Stimulated activated CD8-positive, alpha-beta memory T cell treated with anti-CD3 and anti-CD28 coated beads, Interleukin-12 subunit alpha, Interleukin-12 subunit beta, amount 100 ng/mL, for 4 hours (primary cell): ENCODE data around the gene FRMD4B.

ENCODE experiments used
- DNase-seq: peaks from one replicate; pipeline ENCODE4 v3.0.0-alpha.2; 2020; ENCODE audit warnings: low read depth

The FRMD4B gene

DNA sequence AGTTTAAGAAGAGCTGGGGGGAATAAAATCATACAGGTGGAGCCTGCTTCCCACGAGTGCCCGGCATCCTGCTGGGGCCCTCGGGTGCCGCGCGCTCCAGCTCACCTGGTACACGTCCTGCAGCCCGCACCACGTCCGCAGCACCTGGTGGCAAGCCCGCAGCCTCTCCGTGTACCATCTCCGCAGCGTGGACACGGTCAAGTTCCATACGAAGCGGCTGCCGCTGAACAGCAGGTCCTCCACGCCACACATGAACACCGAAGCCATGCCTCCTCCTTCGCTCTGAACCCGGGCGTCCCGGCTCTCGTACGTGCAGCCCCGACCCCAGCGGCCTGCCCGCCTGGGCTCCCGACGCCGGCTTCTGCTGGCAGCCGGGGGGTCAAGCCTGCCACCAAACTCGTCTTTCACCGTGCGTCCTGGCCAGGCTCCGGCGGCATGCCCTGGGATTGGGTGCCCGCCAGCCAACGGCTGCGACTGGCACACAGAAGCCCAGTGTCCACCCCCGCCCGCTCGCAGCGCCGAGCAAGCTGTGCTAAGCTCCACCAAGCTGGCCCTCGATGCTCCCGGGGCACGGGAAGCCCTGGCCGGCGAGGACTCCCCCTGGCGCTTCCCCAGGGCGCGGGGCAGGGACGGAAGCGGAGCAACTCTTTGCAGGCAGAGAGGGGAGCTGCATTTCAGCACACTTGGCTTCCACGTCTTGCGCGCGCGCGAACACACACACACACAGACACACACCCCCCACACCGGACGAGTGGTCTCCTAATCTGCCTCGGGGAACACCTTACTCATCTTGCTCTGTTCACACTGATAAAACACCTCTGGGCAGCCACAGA, at the start of gene FRMD4B:
Gene FRMD4B, minus strand, starts transcription at position 366 of the 833 bp plus-strand sequence. Its CDS starts 99 bp downstream, at position 267.
- DNase-seq: no peak

DNA sequence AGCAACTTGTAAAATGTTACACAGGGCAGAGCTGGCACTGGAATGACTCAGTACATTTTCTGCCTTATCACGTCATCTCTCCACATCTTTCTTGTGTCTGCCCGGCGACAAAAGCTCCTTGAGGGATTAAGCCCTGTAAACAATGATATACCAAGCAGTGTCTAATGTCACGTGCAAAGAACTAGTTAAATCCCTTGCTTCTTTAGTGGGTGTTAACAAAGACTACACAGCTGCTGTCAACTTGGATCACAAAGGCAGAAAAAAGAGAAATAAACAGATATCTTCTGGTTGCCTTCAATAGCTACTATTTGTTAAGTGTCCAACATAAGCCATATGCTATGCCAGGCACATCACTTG, 48.1 kb upstream of the FRMD4B start:
- no peak for DNase-seq

DNA sequence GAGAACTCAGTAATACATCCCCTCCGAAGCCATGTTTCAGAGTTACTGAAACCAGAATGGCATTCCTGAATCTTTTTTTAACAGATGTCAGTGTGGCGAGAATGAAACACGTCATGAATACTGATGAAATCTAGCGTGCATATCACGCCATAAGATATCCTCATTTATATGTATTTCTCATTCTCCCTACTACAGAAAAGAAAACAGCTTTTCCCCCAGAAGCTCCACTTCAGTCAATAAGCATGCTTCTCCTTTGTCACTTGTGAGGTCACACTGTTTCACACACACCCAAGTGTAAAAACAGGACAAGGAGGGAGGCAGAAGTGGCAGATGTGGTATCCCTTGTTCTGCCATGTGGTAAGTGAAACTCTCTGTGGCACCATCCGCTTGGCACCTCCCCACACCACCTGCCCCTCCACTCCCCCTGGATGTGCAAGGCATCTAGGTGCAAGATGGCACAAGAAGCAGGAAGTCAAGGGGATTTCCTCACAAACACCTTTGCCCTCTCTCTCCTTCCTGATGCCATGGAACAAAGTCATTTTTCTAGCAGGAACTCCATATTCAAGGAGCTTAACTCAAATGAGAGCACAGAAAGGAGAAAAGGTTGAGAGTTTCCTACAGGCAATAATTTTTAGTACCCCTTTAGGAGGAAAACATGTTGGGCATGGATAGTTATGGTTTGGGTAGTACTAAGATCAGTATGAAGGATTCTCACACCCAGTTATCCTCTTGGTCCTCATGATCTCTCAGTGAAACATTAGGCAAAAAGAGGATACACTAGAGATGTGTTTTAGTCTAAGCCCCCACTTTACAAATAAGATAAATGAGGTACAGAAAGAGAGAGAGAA, 47.5 kb upstream of the FRMD4B start:
- no peak for DNase-seq

DNA sequence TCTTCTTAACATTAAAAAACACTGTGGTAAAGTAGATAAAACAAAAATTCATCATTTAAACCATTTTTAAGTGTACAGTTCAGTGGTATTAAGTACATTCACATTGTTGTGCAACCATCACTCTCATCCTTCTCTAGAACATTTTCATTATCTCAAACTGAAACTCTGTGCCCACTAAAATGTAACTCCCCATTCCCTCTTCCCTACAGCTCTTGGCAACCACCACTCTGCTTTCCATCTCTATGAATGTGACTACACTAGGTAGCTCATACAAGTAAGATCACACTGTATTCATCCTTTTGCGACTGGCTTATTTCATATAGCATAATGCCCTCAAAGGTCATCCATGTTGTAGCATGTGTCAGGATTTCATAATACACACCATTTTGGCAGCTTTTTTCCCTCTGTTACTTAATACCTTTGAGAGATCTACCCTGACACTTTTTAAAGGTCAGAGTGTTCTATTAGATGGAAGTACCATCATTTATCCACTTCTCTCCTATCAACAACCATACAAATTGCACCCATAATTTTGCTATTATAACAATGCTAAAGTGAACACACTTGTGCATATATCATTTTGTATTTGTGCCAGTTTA, 42.9 kb upstream of the FRMD4B start:
- DNase-seq: no peak

DNA sequence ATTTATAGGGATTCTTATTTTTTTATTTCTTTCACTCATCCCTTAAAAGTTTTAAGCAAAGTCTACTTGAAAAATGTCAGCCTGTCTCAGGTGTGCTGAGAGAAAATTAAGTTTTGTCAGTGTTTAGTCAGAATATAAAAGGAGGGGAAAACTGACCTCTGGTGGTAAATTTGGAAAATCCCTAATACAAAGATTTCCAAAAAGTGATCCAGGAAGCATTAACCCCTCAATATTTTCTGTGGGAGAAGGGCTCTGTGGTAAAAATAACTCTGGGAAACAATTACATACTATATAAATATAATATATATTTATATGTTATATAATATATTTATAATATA, 41.0 kb upstream of the FRMD4B start:
- no peak for DNase-seq

DNA sequence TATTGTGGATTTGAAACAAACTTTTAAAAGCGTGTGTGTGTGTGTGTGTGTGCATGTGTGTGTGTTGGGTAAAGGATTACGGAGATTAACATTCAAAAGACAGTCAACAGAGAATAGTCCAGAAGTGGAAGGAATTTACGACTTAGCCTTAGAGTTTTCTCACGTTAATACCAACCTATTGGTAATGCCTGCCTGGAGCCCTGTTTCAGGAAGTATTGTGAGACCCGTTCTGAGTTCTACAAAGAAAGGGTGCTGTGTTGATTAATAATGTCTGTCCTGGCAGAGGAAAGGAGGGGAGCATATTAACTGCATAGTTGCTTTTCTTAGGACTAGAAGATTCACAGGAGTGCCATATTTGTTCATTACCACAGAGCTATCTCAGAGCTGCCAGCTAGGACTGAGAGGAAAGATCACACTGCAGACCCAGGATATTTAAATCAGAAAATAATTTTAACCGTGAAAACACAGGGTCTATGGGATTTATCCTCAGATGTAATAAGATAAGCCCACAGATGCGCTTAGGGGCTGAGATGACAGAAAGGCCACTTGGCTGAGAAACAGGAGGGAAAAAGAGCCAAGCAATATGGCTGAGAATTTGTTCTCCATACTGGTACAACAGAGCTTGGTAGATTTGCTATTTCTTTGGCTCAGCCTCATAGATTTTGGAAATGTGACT, 40.5 kb upstream of the FRMD4B start:
- no peak for DNase-seq

DNA sequence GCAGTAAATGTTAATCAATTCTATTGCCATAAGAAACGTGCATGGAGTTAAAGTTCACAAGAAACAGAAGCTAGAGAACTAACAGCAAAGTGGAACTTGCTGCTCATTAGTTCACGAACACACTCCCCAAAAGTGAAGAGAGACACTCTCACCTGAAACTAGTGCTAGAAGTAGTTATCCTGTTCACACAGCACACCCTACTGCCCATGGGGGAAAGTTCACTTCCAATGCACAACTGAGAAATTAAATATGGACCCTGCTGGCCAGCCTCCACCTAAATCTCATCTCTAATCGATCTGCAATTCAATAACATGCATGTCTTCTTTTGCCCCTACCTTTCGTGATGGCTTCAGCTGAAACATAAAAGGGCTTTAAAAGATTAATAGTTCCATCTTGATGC, 39.4 kb upstream of the FRMD4B start:
- no peak for DNase-seq

DNA sequence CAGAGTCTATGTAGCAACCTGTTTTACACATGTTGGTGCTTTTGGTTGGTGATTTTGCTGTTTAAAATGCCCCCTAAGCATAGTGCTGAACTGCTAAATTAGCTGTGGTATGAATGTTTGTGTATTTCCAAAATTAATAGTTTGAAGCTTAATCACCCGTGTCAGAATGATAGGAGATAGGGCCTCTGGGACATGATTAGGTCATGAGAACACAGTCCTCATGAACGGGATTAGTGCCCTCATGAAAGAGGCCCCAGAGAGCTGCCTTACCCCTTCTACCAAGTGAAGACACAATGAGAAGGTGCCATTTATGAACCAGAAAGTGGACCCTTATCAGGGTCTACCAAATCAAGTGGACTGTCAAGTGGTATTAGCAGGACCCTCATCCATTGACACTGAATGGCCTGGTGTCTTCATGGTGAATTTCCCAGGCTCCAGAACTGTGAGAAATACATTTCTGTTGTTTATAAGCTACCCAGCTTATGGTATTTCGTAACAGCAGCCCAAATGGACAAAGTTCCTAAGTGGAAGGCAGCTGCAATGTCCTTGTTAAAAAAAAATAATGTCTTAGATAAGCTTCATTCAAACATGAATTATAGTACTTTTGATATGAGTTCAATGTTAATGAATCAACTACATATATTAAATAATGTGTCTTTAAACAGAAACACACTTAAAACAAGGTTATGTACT, 37.7 kb upstream of the FRMD4B start:
- DNase-seq: no peak

DNA sequence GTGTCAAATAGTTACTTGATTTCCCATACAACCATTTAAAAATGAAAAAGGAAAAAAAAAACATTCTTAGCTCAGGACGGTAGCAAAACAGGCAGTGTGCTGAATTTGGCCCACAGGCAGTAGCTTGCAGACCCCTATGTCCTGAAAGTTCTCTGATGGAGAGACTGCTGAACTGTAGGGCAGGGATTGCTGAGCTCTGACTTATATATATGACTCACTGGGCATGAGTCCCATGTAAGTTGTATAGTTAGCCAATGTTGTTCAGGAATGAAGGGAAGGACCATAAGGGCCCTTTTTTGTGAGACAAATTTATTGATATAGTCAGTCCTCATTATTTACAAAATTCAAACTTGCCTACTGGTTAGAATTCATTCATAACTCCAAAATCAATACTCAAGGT, 36.9 kb upstream of the FRMD4B start:
- no peak for DNase-seq

DNA sequence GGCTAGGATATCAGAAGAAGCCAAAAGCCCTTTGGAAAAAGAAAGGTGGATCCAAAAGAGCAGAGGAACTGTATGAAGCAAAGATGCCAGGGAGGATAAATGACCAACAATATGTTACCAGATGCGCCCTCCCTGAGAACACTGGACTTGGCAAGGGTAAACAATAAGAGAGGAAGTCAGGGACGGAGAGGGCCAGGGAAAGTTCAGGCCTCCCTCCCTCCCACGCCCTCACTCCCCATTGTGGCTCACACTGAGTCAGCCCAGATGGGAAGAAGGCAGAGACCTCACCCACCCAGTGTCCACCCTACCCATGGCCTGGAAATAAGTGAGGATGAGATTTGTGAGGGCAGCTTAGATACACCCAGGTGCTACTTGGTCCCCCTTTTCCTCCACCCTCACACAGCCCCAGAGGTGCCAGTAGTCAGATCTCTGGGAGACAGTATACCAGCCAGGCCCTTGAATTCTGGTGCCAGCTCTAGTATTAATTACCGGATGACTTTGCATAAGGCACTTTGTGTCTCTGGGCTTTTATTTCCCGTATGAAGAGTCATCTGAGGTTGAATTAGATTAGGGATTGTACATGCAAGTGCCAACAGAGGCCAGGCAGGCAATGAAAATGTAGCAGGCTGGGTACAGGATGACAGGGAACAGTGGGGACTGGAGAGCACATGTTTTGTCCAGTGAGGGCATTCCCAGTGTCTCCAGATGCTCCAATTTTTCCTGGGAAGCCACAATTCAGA, 35.1 kb upstream of the FRMD4B start:
- no peak for DNase-seq

DNA sequence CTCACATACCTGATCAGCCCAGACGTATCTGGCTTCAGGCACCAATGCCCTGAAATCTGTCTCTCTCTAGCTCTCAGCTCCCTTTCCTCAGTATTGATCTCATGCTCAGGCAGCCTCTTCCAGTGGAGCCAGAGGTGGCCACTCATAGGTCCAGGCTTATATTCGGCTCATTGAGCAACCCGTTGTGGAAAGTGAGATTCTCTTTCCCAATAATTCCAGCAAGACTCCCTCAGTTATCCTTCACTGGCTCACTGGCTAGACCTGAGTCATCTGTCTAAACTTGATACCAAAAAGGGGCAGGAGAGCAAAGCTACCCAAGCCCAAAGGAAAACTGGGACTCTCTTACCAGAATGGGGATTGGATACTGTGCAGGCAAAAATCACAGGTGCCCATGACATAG, 33.4 kb upstream of the FRMD4B start:
- DNase-seq: no peak

DNA sequence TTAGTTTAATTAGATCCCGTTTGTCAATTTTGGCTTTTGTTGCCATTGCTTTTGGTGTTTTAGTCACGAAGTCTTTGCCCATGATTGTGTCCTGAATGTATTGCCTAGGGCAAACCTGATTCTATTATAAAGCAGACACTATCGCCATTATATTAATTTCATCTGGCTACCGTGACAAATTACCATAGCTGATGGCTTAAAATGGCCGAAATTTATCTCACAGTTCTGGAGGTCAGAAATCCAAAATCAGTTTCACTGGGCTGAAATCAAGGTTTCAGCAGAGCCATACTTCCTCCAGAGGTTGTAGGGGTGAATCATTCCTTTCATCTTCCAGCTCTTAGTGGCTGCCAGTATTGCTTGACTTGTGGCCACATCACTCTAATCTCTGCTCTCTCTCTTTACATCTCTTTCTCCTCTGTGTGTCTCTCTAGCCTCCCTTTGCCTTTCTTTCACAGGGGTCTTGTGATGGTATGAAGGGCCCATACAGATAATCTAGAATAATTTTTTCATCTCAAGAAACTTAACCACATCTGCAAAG, 31.7 kb upstream of the FRMD4B start:
- no peak for DNase-seq

DNA sequence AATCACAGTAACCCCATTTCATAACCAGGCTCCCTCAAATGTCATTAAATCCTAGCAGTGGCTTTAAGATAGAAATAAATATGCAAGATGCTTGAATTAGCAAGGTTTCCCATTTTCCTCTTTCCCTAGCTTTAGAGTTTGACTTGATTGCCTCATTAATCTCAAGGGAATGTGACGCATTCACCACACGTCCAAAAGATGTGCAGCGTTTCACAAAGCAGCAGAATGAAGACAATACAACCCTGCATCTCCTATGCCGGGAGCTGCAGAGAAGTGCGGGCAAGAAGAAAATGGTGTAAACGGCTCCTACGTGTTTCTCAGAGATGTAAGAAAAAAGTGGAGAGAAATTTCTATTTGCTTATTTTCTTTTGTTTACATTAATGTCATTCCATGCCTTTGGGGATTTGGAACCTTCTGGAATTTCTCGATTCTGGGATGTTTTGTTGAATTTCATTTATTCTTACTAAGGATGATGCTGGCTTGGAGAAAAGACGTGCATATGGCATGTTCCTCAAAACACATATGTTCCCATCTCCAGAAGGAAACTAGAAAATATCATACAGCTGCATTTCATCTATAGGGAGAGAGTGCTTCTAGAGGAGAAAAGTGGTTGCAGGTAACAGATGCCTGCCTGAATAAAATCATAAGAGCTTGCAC, 27.8 kb upstream of the FRMD4B start:
- DNase-seq: no peak

DNA sequence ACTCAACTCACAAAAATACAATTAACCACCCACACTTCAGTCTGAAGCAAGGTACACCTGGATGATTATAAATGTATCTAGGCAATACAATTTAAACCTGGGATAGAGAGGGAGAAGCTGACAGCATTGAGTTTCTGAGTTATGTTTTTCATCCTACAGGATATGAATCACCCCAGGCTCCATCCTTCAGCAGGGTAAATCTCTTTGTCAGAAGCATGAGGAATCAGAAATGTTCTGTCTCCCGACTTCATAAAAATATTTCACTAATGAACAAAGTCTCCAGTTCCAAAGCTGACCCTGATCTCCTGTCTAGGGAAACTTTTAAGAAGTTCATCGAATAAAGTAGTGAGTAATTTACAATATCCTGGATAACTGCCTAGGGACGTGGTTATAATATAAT, 25.5 kb upstream of the FRMD4B start:
- DNase-seq: no peak

DNA sequence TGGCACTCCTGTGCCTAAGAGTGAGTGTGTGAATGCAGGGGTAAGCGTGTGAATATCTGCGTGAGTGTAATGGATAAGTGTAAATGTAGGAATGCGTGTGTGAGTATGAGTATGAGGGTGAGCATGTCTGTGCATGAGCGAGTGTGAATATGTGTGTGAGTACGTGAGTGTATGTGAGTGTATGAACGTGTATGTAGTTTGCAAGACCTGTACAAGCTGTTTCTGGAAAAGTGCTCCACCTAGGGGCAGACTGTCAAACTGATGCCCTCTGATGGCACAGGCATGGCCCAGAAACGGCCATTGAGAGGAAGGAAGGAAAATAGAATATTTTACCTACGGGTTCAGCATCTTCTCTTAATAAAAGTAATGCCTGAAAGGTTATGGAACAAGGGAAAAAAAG, 24.4 kb upstream of the FRMD4B start:
- no peak for DNase-seq

DNA sequence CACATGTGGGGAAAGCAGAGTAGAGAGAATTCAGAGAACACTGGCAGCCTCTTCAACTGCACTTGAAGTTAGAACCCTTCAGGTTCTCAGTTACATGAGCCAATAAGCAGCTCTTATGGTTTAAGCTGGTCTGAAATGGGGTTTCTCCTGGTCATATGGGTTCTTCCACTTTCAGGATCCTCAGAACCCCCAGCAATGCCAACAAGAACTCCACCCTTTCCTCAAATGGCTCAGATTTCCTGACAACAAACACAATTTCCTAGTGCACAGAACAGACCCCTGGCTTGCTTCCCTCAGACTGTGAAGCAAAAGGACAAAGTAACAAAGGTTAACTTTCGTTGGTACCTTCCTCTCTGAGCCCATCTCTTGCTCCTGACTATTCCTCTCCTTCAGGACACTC, 23.9 kb upstream of the FRMD4B start:
- no peak for DNase-seq

DNA sequence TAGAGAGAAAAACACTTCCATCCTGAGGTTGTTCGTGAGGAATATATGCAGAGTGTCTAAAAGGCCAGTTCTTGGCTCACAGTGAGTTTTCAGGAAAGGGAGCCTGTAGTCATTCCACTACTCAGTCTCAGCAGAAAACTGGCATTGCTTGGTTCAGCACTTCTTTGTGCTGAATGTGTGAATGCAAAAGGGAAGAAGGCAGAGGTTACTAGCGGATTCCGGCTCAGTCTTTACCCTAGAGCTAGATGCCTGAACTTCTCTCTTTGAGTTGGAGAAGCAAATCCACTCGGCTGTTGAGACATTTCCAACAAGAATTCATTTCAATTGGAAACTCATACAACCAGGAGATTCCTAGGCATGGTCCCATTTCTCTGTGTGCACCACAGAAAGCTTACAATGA, 23.1 kb upstream of the FRMD4B start:
- no peak for DNase-seq

DNA sequence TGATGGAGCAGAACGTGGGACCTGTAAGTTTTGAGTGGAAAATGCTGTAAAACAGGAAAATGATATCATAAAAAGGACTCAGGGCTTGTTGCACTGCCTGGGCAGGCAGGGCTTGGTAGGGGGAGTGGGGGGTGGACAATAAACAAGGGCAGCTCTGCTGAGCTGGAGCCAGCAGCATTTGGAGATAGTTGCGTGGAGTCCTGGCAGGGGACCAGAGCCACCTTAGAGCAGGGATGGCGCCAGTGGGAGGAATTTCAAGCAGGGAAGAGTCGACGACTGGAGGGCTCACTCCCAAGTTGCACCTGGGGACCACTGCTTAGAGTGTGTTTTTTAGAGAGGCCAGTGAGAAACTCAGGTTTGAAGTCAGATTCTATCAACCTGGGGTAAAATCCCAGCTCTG, 22.7 kb upstream of the FRMD4B start:
- no peak for DNase-seq

DNA sequence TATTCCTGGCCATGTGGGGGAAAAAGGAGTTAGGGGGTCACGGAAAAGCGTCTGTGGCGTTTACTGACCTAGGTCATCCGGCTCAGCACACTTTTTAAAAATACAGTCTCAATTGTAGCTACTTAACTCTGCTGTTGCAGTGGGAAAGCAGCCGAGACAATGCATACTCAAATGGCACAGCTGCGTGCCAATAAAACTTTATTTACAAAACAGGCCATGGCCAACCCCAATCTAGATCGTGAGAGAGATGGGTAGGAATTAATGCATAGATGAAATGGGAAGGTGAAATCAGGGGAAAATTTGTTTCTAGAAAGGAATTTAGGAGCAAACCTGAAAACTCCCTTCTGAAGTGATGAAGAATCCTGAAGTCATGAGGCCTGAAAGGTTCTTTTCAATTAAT, 22.0 kb upstream of the FRMD4B start:
- DNase-seq: no peak

DNA sequence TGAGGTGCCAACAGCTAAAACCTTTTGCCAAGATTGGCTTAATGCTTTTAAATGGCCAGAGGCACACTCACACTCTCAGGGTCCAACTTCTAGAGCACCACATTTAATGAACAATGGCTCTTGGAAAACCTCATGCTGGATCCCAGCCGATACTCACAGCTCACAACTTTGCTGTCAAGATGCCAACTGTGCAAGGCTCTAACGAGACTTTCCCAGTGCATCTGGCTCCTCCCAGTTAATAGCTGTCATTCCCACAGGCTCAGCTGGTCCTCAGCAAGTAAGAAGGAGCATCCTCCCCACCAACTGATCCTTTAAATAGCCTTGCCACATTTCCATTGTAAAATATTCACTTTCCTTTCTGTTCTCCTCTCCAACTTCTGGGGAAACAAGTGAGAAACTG, 20.3 kb upstream of the FRMD4B start:
- no peak for DNase-seq

DNA sequence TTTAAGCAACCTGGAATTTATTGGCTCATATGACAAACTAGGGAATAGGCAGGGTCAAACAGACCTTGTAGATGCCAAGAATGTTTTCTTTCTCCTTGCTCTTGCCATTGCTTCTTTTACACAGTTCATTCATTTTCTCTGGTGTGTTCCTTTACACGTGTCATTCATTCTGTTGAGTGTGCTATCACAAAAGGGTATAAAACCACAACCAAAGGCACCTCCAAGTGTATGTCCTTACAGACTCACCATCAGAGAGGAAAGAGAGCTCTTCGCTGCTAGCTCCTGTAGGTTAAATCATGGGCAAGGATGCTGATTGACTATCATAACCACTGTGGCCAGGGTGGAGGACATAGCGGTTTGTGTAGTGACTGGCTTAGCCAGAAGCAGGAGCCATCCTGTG, 19.2 kb upstream of the FRMD4B start:
- DNase-seq: no peak
